OCI-LY1 (cell line): ENCODE data around the gene TNS3.

Experiments used
- H2AFZ ChIP-seq: fragments of 200-600 bp; sonication (generic), shearing (Covaris generic); 2 replicates; pipeline ENCODE4 v1.6.0; 2014; ENCODE audit warnings: antibody characterized with exemption, mild to moderate bottlenecking, low read length
- H3F3A ChIP-seq: fragments of 200-600 bp; sonication (generic), shearing (Covaris generic); 2 replicates; pipeline ENCODE4 v1.6.0; 2014; ENCODE audit warnings: mild to moderate bottlenecking, antibody characterized with exemption, low read length, moderate library complexity; ENCODE audit not compliant: insufficient read depth
- H3K27ac ChIP-seq: fragments of 200-600 bp; sonication (generic); 2 replicates; pipeline ENCODE4 v1.5.1; 2014; ENCODE audit warnings: low read length, mixed run types, mild to moderate bottlenecking, low read depth; ENCODE audit not compliant: poor library complexity, severe bottlenecking
- H3K27me3 ChIP-seq: fragments of 200-600 bp; sonication (generic); 2 replicates; pipeline ENCODE4 v1.6.0; 2014; ENCODE audit warnings: antibody characterized with exemption, mild to moderate bottlenecking, low read length, moderate library complexity; ENCODE audit not compliant: insufficient read depth
- H3K36me3 ChIP-seq: fragments of 200-600 bp; sonication (generic); 2 replicates; pipeline ENCODE4 v1.6.1; 2014; ENCODE audit warnings: mild to moderate bottlenecking, antibody characterized with exemption, low read length, moderate library complexity, mixed read lengths; ENCODE audit not compliant: insufficient read depth
- H3K4me1 ChIP-seq: fragments of 200-600 bp; sonication (generic); 2 replicates; pipeline ENCODE4 v1.5.1; 2014; ENCODE audit warnings: mild to moderate bottlenecking, low read length, moderate library complexity; ENCODE audit not compliant: insufficient read depth, severe bottlenecking
- H3K4me2 ChIP-seq: fragments of 200-600 bp; sonication (generic), shearing (Covaris generic); 2 replicates; pipeline ENCODE4 v1.6.1; 2014; ENCODE audit warnings: low read length
- H3K4me3 ChIP-seq: fragments of 200-600 bp; sonication (generic); 2 replicates; pipeline ENCODE4 v1.5.1; 2014; ENCODE audit warnings: low read length, low read depth, mild to moderate bottlenecking, mixed read lengths; ENCODE audit not compliant: poor library complexity, severe bottlenecking
- H3K79me2 ChIP-seq: fragments of 200-600 bp; shearing (Covaris generic); 2 replicates; pipeline ENCODE4 v1.6.1; 2016; ENCODE audit warnings: mixed run types, low read length, mixed read lengths; ENCODE audit not compliant: insufficient read depth
- H3K9ac ChIP-seq: fragments of 200-600 bp; sonication (generic), shearing (Covaris generic); 2 replicates; pipeline ENCODE4 v1.6.1; 2014; ENCODE audit warnings: mild to moderate bottlenecking, low read length, mixed read lengths
- H3K9me2 ChIP-seq: fragments of 200-600 bp; sonication (generic), shearing (Covaris generic); 2 replicates; pipeline ENCODE4 v1.6.1; 2014; ENCODE audit warnings: low read depth, mild to moderate bottlenecking, low read length, mixed read lengths
- H3K9me3 ChIP-seq: fragments of 200-600 bp; shearing (Covaris generic); 2 replicates; pipeline ENCODE4 v1.6.1; 2014; ENCODE audit warnings: low read length, mixed read lengths
- H4K20me1 ChIP-seq: fragments of 200-600 bp; sonication (generic), shearing (Covaris generic); 2 replicates; pipeline ENCODE4 v1.6.0; 2016; ENCODE audit warnings: mild to moderate bottlenecking, low read length; ENCODE audit not compliant: insufficient read depth
- CTCF ChIP-seq: fragments of 200-600 bp; sonication (generic), shearing (Covaris generic); IDR thresholded peaks from 2 replicates; pipeline ENCODE4 v1.5.1; 2017; ENCODE audit warnings: mild to moderate bottlenecking, antibody characterized with exemption, low read length, moderate library complexity, mixed read lengths
- EZH2 ChIP-seq: fragments of 200-600 bp; sonication (generic), shearing (Covaris generic); IDR thresholded peaks from 2 replicates; pipeline ENCODE4 v1.8.0; 2017; ENCODE audit warnings: borderline replicate concordance, mixed run types, mild to moderate bottlenecking, antibody characterized with exemption, low read length, moderate library complexity, mixed read lengths

Gene TNS3

GRCh38 chr7:47451851-47452205 is 130.1 kb downstream of the TNS3 start:
- no peak overlapping the region for H3K27ac ChIP-seq
- H3K4me2 ChIP-seq = no peak overlapping the region
- no peak overlapping the region for H3K4me3 ChIP-seq

GRCh38 chr7:47449810-47450590 is 131.9 kb downstream of the TNS3 start:
- Histone ChIP-seq H2AFZ (no peak overlapping the region), H3K4me2 (no peak overlapping the region), H3K9ac (no peak overlapping the region), H3K9me2 (no peaks in the 10 kb centered on the region), H3K36me3 (no peaks in the 10 kb centered on the region; the same call in 1 of the 2 replicates), H3K9me3 (no peaks in the 10 kb centered on the region), H3K27me3 (no peaks in the 10 kb centered on the region), H3F3A (no peaks in the 10 kb centered on the region), H3K4me3 (no peak overlapping the region), H3K27ac (peak overlapping the region; percentile 26), H4K20me1 (no peaks in the 10 kb centered on the region), H3K4me1 (peaks cover 46% of the 10 kb centered on the region), H3K79me2 (peaks cover 6% of the 10 kb centered on the region)
- TF ChIP-seq EZH2 (no peak), CTCF (no peak)

More at GRCh38 chr7:47451851-47452205, 130.1 kb downstream of the TNS3 start:
- Histone ChIP-seq H3K36me3 (peaks cover 6% of the 10 kb centered on the region; the same call in 1 of the 2 replicates), H4K20me1 (no peaks in the 10 kb centered on the region), H3K9ac (no peak overlapping the region), H3F3A (no peaks in the 10 kb centered on the region), H3K9me2 (no peaks in the 10 kb centered on the region), H3K79me2 (peaks cover 4% of the 10 kb centered on the region; the same call in 1 of the 2 replicates), H3K4me1 (peaks cover 36% of the 10 kb centered on the region), H3K9me3 (no peaks in the 10 kb centered on the region), H2AFZ (no peak overlapping the region), H3K27me3 (no peaks in the 10 kb centered on the region)
- TF ChIP-seq CTCF (no peak), EZH2 (no peak)

GRCh38 chr7:47448971-47449370 is 132.9 kb downstream of the TNS3 start:
- no peaks in the 10 kb centered on the region for H3K9me3 ChIP-seq
- peaks cover 16% of the 10 kb centered on the region for H3K79me2 ChIP-seq
- no peaks in the 10 kb centered on the region; the same call in 1 of the 2 replicates for H3K36me3 ChIP-seq
- H3F3A ChIP-seq = no peaks in the 10 kb centered on the region
- no peak overlapping the region for H2AFZ ChIP-seq
- no peak for TF ChIP-seq EZH2
- no peak for TF ChIP-seq CTCF
- H3K27ac ChIP-seq = no peak overlapping the region
- no peaks in the 10 kb centered on the region for H3K9me2 ChIP-seq
- H3K4me2 ChIP-seq = no peak overlapping the region
- no peaks in the 10 kb centered on the region for H4K20me1 ChIP-seq
- peaks cover 46% of the 10 kb centered on the region for H3K4me1 ChIP-seq
- no peak overlapping the region for H3K4me3 ChIP-seq
- no peaks in the 10 kb centered on the region for H3K27me3 ChIP-seq
- H3K9ac ChIP-seq = no peak overlapping the region
